K562 (cell line): ENCODE measurements around the gene NTN3. TPM values are rescaled to one million over a fixed set of nuclear protein-coding genes. Genes with fewer than 3 reads are reported as not detected.

Experiments used
- ATAC-seq: fragments of 200-7000 bp; cut with Tn5 transposase; 3 replicates; pipeline ENCODE4 v1.9.1; 2020; ENCODE audit warnings: moderate library complexity
- BruUV-seq: library from RNA; stranded (reverse); fragments of 400-500 nt; replicated peaks from 2 replicates; lab custom pipeline; 2021; lab: Mats Ljungman, UMichigan
- CTCF ChIA-PET: fragments of 300-600 bp; formaldehyde crosslinking; extraction: SDS; loops from one replicate; lab custom pipeline; 2021; ENCODE audit warnings: low intra/inter-chr PET ratio; lab: Yijun Ruan, JAX
- POLR2A ChIA-PET: fragments of 300-600, 350-650 bp; sonication (Branson Sonifier 250); formaldehyde crosslinking; extraction: SDS; loops from one replicate; lab custom pipeline; 2021; ENCODE audit warnings: antibody characterized with exemption, inconsistent platforms; lab: Yijun Ruan, JAX
- DNase-seq, 4 experiments: peaks; one replicate each; pipeline versions ENCODE4 v3.0.0 to v3.0.0-alpha.2; 2011 to 2018; ENCODE audit warnings: low spot score in 3 of 4, mixed read lengths in 3 of 4; ENCODE audit errors: extremely low read depth in 1 of 4
- FAIRE-seq: peaks from 2 replicates; lab custom pipeline; 2011; peaks lifted over from hg19 to GRCh38; lab: Jason Lieb, UNC
- H2AFZ ChIP-seq: 2 replicates; pipeline ENCODE4 v1.6.0; 2011; ENCODE audit warnings: low read depth, low read length, control low read depth, inconsistent platforms
- H3K27ac ChIP-seq: fragments of 200-600 bp; 3 replicates; pipeline ENCODE4 v1.8.0; 2011; ENCODE audit warnings: low read depth, mild to moderate bottlenecking, control low read depth, inconsistent platforms, low read length, moderate library complexity, mixed read lengths; ENCODE audit errors: extremely low read depth
- H3K27me3 ChIP-seq, 2 experiments: fragments of 300-600 bp in 1 of 2; 2 replicates in 1 of 2; 3 replicates in 1 of 2; pipeline versions ENCODE4 v1.6.0 to v1.8.0; 2011; ENCODE audit warnings: inconsistent platforms in 2 of 2, low read length in 2 of 2, mild to moderate bottlenecking in 1 of 2, mixed read lengths in 1 of 2, moderate library complexity in 1 of 2; ENCODE audit not compliant: control insufficient read depth in 2 of 2, insufficient read depth in 2 of 2
- H3K36me3 ChIP-seq: fragments of 300-600 bp; 3 replicates; pipeline ENCODE4 v1.8.0; 2011; ENCODE audit warnings: mild to moderate bottlenecking, low read length, inconsistent platforms; ENCODE audit not compliant: control insufficient read depth, insufficient read depth
- H3K4me1 ChIP-seq, 2 experiments: fragments of 200-600 bp in 1 of 2; replicated peaks in 1 of 2; 2 replicates in 1 of 2; 3 replicates in 1 of 2; pipeline versions ENCODE4 v1.5.1 to v1.8.0; 2011; ENCODE audit warnings: inconsistent platforms in 2 of 2, low read length in 2 of 2, mild to moderate bottlenecking in 1 of 2, mixed read lengths in 1 of 2, moderate library complexity in 1 of 2; ENCODE audit not compliant: control insufficient read depth in 2 of 2, insufficient read depth in 2 of 2
- H3K4me2 ChIP-seq: 2 replicates; pipeline ENCODE4 v1.6.1; 2011; ENCODE audit warnings: low read length, control low read depth, inconsistent platforms, mixed read lengths; ENCODE audit not compliant: insufficient read depth
- H3K4me3 ChIP-seq: fragments of 200-600 bp; sonication (generic), shearing (Covaris generic); 2 replicates; pipeline ENCODE4 v1.5.1; 2016; ENCODE audit warnings: control low read depth, inconsistent platforms
- H3K79me2 ChIP-seq: fragments of 200-600 bp; 3 replicates; pipeline ENCODE4 v1.8.0; 2011; ENCODE audit warnings: low read length, inconsistent platforms; ENCODE audit not compliant: control insufficient read depth, insufficient read depth
- H3K9ac ChIP-seq, 2 experiments: 2 replicates each; pipeline versions ENCODE4 v1.6.0 to v1.6.1; 2011; ENCODE audit warnings: low read depth in 2 of 2, low read length in 2 of 2, control low read depth in 1 of 2, inconsistent platforms in 1 of 2, mild to moderate bottlenecking in 1 of 2, mixed read lengths in 1 of 2; ENCODE audit not compliant: insufficient read depth in 1 of 2
- H3K9me1 ChIP-seq: one replicate; pipeline ENCODE4 v1.6.0; 2011; ENCODE audit warnings: inconsistent platforms, mild to moderate bottlenecking, low read length, moderate library complexity; ENCODE audit not compliant: control insufficient read depth, insufficient read depth
- H3K9me3 ChIP-seq: replicated peaks from 2 replicates; pipeline ENCODE4 v1.5.1; 2011; ENCODE audit warnings: low read depth, low read length, inconsistent platforms; ENCODE audit not compliant: control insufficient read depth, insufficient read depth
- H4K20me1 ChIP-seq: replicated peaks from 2 replicates; pipeline ENCODE4 v1.6.1; 2011; ENCODE audit warnings: low read length, inconsistent platforms, mixed read lengths; ENCODE audit not compliant: control insufficient read depth, insufficient read depth
- NCOA1 ChIP-seq: fragments of 450-650 bp; IDR thresholded peaks from 2 replicates; pipeline ENCODE4 v1.6.1; 2016; ENCODE audit warnings: low read depth
- PPARD ChIP-seq: fragments of 250-450 bp; sonication (Bioruptor Pico); IDR thresholded peaks from 2 replicates; pipeline ENCODE4 v1.8.0; 2022; ENCODE audit warnings: inconsistent platforms, mild to moderate bottlenecking, moderate library complexity
- REST ChIP-seq, 2 experiments: fragments of 450-650 bp; formaldehyde crosslinking in 1 of 2; IDR thresholded peaks; 2 replicates each; pipeline versions ENCODE4 v1.4.0 to v1.6.1; 2014 to 2020; ENCODE audit warnings: mild to moderate bottlenecking in 2 of 2, borderline replicate concordance in 1 of 2, low read depth in 1 of 2
- SMC3 ChIP-seq: conservative IDR thresholded peaks from 2 replicates; pipeline ENCODE4 v1.6.1; 2011; ENCODE audit warnings: low read depth, low read length, improper control_type of control experiment; ENCODE audit not compliant: insufficient read depth
- TSC22D4 ChIP-seq: fragments of 450-650 bp; IDR thresholded peaks from 2 replicates; pipeline ENCODE4 v1.6.1; 2016; ENCODE audit warnings: missing genetic modification characterization, missing biosample characterization, control low read depth
- ZNF583 ChIP-seq: fragments of 250-450 bp; sonication (Bioruptor Pico); IDR thresholded peaks from 2 replicates; pipeline ENCODE4 v1.4.0; 2020
- WGBS: fragments of 100-300 bp; shearing (Covaris generic); methylation state at CpG from one replicate; pipeline ENCODE4 v1.1.6; 2016; ENCODE audit warnings: low coverage, mixed read lengths; ENCODE audit not compliant: insufficient coverage; ENCODE audit errors: missing lambda C conversion rate; 5-methylcytosine and 5-hydroxymethylcytosine counted together
- in situ Hi-C: fragments of 300-500 bp; cut with MboI; formaldehyde crosslinking; loops from 4 replicates; pipeline ENCODE4 v1.15.0; 2018; ENCODE audit warnings: inconsistent platforms, mixed read lengths
- intact Hi-C: fragments of 100-400 bp; cut with micrococcal nuclease; formaldehyde crosslinking; loops from 2 replicates; pipeline ENCODE4 v1.14.2; 2022
- polyA plus RNA-seq, 8 experiments: library from polyadenylated mRNA; depleted of rRNA in 4 of 8; stranded (reverse) in 5 of 8; unstranded in 3 of 8; fragments of >200 nt; fragmentation: Nextera tagmentation in 2 of 8; fragmentation: Illumina TruSeq in 1 of 8; extraction: Ambion mirVana in 2 of 8; extraction: Trizol in 1 of 8; gene quantifications; 2 replicates each; pipeline versions ENCODE4 v1.2.1 to v1.2.3, GENCODE V29; 2011 to 2014; ENCODE audit warnings: inconsistent platforms in 1 of 8, missing spikeins in 1 of 8
- total RNA-seq, 7 experiments: library from RNA; depleted of rRNA in 6 of 7; stranded (reverse); fragments of >200 nt in 6 of 7; fragmentation: Illumina TruSeq in 2 of 7; extraction: Trizol in 2 of 7; gene quantifications; 2 replicates each; pipeline versions ENCODE4 v1.2.1 to v1.2.3, GENCODE V29; 2011 to 2021; ENCODE audit warnings: low replicate concordance in 1 of 7
- TF ChIP-seq, protein P1 (sequence below): sonication (generic); formaldehyde crosslinking; IDR thresholded peaks from 2 replicates; pipeline ENCODE4 v1.8.1; 2023; ENCODE audit warnings: mild to moderate bottlenecking, missing genetic modification reagents

The NTN3 gene
- total and polyA plus RNA-seq, 9 of the 15 experiments (the other 6 are each of a cell fraction or from before 2014, with no cell fraction given): not detected

DNA sequence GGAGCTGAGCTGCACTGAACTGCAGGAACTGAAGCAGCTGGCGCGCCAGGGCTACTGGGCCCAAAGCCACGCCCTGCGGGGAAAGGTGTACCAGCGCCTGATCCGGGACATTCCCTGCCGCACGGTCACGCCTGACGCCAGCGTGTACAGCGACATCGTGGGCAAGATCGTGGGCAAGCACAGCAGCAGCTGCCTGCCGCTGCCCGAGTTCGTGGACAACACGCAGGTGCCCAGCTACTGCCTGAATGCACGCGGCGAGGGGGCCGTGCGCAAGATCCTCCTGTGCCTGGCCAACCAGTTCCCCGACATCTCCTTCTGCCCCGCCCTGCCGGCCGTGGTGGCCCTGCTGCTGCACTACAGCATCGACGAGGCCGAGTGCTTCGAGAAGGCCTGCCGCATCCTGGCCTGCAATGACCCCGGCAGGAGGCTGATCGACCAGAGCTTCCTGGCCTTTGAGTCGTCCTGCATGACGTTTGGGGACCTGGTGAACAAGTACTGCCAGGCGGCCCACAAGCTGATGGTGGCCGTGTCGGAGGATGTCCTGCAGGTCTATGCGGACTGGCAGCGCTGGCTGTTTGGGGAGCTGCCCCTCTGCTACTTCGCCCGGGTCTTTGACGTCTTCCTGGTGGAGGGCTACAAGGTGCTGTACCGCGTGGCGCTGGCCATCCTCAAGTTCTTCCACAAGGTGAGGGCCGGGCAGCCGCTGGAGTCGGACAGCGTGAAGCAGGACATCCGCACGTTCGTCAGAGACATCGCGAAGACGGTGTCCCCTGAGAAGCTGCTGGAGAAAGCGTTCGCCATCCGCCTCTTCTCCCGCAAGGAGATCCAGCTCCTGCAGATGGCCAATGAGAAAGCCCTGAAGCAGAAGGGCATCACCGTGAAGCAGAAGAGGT is 25.4 kb downstream of the NTN3 start (continued):
- TF ChIP-seq, protein P1, sequence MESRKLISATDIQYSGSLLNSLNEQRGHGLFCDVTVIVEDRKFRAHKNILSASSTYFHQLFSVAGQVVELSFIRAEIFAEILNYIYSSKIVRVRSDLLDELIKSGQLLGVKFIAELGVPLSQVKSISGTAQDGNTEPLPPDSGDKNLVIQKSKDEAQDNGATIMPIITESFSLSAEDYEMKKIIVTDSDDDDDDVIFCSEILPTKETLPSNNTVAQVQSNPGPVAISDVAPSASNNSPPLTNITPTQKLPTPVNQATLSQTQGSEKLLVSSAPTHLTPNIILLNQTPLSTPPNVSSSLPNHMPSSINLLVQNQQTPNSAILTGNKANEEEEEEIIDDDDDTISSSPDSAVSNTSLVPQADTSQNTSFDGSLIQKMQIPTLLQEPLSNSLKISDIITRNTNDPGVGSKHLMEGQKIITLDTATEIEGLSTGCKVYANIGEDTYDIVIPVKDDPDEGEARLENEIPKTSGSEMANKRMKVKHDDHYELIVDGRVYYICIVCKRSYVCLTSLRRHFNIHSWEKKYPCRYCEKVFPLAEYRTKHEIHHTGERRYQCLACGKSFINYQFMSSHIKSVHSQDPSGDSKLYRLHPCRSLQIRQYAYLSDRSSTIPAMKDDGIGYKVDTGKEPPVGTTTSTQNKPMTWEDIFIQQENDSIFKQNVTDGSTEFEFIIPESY: peak; percentile 77; the same call in 1 of the 2 replicates

DNA sequence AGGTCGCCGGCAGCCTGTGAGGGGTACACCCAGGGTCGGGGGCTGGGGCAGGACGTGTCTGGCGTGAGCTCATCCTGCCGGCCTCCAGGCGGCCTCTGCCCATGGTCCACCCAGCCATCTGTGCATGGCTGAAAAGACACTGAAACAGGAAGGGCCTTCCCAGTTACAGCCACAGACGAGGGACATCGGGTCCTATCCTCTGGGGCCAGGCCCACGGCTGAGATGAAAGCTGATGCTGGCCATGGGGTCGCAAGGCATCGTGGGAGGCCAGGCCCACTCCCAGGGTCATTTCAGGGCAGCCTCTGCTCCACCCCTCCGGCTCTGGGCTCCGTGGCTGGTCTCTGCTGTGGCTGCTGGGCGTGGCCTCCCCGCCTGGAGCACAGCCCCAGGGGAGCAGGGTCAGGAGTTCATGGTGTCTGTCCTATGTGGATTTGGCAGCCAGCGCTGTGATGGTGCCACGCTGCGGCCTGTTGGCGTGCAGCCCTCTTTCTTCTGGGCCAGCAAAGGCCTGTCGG is 26.1 kb downstream of the NTN3 start:
- peaks cover 6% of the 10 kb centered on the region for H4K20me1 ChIP-seq
- in situ Hi-C loops: no loop called here
- peak overlapping the region; percentile 57; the same call in 1 of the 2 replicates for H3K4me2 ChIP-seq
- 0 out of 2 replicates have a peak, but pooled peaks have one; percentile 21 for TF ChIP-seq SMC3
- TF ChIP-seq NCOA1: no peak
- TF ChIP-seq ZNF583: no peak
- TF ChIP-seq PPARD: no peak
- peak; percentile 79 for TF ChIP-seq REST (IDR thresholded peaks at IDR 0.05; ENCODE audit: borderline replicate concordance)
- no peak for TF ChIP-seq REST (CRISPR knock-in tag; IDR thresholded peaks at IDR 0.05; ENCODE audit: low read depth)
- TF ChIP-seq TSC22D4: no peak

More for the DNA sequence above, 26.1 kb downstream of the NTN3 start:
- Histone ChIP-seq H3K9me3 (no peaks in the 10 kb centered on the region), H3K27ac (peak overlapping the region; percentile 47; the same call in 1 of the 3 replicates), H2AFZ (no peak overlapping the region), H3K79me2 (peaks cover 22% of the 10 kb centered on the region), H3K4me3 (no peak overlapping the region), H3K9ac (peak overlapping the region; percentile 37 to 83; a peak in 3 of 4 replicates), H3K4me1 (peaks cover 22 to 65% of the 10 kb centered on the region in 2 experiments), H3K36me3 (peaks cover 61% of the 10 kb centered on the region; the same call in 2 of the 3 replicates), H3K9me1 (no peaks in the 10 kb centered on the region), H3K27me3 (no peaks in the 10 kb centered on the region)
- ChIA-PET POLR2A (interaction anchor here (1.4 to 1.5 kb wide), 2 partner anchors 14 to 17 kb away, joined by 4 to 5 read pairs; partner anchors contain the start of gene ATP6V0C), CTCF (no interaction called here)
- WGBS: 48% methylated on average over 16 of the region's 21 CpGs
- peak; percentile 87 for FAIRE-seq
- no TSS peak for BruUV-seq
- ATAC-seq: peak; percentile 82
- peak; percentile 85 to 92 (median 88) for DNase-seq
- intact Hi-C loops: loop anchor here (5.0 kb wide), 1 partner anchor 300 kb away; the partner anchor contains the start of gene CASKIN1
